NCI-H748 treated with DMSO at 0.1 percent for 48 hours (cell line): ENCODE data around the gene CLIC4.
"Not testable (repeated sequence)": the region's sequence is repeated elsewhere in the genome, so short reads cannot be mapped to it uniquely, and the experiment has no call there.

ENCODE experiments used
- DNase-seq: peaks from one replicate; lab custom pipeline; 2025; lab: John Stamatoyannopoulos, UW

Gene CLIC4

DNA sequence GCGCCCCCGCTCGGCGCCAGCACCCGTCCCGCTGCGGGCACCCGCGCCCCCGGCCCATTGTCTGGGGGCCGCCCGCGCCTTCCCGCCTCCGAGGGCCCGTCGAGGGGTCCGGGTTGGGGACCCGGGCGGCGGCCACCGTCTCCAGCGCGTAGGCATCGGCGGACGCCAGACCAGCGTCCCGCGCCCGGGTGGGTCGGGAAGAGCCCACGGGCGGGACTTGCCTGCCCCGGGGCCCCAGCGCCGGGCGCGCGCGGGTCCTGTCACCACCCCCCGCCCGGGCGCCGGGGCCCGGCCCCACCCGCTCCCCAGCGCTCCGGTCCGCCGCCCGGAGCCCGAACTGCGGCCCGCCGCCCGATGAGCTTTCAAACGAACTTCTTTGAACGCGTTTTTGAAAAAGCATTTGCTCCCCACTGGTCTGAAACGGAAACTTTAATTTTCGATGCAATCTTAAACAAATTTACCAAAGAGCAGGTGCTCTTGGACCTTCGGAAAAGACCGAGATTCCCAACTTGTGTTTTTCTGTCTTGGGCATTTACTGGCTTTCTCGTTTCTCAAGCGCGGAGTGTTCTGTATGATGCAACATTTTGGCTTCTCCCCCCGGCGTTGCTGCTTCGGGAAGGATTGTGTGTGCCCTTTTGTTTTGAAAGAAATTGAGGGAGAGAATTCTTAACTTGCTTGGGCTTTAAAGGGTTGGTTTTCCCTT is 615 bp downstream of the CLIC4 start:
- peak; percentile 6 for DNase-seq

DNA sequence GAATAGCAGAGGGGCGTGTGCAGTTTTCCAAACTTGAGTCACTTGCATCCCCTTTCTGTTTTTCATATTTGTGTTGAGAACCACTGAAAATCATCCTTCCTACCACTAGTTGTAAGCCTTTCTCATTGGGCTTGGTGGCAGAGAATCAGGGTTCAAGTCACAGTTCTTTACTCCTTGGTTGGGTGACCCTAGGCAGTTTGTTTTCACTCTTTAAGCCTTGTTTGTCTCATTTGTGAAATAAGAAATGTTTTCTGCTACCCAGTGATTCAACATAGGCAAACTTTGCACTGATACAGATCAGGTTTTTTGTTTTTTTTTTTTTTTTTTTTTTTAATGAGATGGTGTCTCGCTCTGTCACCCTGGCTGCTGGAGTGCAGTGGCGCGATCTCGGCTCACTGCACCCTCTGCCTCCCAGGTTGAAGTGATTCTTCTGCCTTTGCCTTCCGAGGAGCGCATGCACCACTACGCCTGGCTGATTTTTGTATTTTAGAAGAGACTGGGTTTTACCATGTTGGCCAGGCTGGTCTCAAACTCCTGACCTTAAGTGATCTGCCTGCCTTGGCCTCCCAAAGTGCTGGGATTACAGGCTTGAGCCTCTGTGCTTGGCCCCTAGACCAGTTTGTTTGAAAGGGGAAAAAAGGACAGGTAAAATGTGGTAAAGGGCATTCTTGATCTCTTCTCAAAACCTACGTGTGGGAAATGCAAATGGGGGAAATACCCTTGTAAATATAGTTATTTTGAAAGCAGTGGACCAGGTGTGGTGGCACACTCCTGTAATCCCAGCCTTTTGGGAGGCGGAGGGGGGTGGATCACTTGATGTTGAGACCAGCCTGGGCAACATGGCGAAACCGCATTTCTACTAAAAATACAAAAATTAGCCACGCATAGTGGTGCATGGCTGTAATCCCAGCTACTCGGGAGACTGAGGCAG is 3.2 kb downstream of the CLIC4 start:
- no peak for DNase-seq

DNA sequence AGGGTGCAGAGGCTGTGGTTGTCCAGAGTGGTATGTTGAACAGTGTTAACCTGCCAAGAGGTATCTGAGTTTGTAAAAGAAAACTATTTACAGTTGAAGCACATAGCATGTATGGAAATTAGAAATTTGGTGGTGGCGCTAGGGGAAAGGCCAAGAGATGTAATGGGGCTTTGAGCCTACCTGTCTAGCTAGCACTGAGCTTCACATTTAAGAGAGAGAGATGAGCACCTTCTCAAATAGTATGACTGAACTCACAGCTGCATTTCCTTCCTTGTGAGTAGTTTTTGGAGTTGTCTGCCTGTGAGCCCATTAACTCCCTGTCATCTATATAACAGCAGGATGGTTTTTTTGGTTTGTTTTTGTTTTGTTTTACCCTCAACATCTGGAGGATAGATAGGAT is 4.0 kb downstream of the CLIC4 start:
- DNase-seq, result no peak

DNA sequence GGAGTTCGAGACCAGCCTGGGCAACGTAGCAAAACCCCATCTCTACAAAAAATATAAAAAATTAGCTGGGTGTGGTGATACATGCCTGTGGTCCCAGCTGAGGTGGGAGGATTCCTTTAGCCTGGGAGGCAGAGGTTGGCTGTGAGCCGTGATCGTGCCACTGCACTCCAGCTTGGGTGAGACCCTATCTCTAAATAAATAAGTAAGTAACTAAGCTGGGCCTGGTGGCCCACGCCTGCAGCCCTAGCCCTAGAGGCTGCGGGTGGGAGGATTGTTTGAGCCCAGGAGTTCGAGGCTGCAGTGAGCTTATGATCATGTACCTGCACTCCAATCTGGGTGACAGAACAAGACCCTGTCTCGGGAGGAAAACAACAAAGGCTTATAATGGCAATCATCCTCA is 4.6 kb downstream of the CLIC4 start:
- no peak for DNase-seq

DNA sequence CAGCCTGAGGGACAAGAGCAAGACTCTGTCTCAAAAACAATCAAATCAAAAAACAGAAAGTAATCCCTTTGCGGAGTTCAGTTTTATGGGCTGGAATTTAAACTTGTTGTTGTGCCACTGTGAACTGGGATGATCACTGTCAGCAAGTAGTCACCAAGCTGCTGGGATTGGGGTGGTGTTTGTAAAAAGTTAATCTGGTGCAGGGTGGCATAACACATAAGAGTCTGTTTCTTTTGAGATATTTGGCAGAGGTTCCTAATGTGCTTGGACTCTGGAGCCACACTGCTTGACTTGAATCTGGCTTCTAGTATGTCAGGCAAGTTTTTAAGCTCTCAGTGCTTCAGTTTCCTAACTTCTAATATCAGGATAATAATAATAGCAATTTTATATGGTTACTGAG is 6.6 kb downstream of the CLIC4 start:
- no peak for DNase-seq

DNA sequence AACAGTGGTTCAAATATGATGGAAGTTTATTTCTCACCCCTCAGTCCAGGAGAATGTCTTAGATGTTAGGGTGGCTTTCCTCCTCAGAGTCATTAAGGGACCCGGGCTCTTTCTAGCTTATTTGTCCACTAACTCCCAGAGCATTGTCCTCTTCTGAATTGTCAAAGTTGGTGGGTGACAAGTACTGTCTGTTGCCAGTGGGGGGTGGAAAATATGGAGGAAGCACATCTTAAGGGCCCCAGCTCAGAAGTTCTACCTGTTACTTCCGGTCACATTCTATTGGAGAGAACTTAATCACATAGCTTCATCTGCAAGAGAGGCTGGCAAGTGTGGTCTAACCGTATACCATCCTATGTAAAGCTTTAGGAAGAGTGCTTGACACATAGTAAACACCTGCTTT is 7.1 kb downstream of the CLIC4 start:
- DNase-seq, result no peak

DNA sequence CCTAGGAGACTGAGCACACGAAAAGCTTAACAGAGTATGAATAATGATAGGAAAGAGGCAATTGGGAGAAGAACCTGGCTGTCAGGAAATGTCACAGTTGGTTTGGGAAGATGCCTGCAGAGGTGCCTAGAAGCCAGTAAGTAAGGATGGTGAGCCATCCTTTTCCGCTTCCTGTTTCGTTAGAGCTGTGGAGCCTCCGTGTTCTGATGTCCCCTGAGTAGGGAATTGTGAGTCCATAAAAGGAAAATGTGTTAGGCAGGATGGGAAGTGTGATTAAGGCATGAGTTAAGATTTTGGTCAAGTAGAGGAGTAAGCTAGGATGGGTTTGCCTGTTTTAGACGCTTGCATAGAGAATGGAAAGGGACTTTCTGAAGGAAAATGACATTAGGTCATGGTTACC is 9.0 kb downstream of the CLIC4 start:
- no peak for DNase-seq

DNA sequence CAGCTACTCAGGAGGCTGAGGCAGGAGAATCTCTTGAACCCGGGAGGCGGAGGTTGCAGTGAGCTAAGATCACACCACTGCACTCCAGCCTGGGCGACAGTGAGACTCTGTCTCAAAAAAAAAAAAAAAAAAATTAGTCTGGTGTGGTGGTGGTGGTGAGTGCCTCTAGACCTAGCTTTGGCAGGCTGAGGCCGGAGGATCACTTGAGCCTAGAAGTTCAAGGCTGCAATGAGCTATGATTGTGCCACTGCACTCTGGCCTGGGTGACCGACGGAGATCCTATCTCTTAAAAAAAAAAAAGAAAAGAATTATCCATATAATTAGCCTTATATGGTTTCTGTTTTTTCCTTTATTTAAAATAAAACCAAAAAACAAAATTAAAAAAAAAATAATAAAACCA is 10.1 kb downstream of the CLIC4 start:
- DNase-seq, result not testable (repeated sequence)

DNA sequence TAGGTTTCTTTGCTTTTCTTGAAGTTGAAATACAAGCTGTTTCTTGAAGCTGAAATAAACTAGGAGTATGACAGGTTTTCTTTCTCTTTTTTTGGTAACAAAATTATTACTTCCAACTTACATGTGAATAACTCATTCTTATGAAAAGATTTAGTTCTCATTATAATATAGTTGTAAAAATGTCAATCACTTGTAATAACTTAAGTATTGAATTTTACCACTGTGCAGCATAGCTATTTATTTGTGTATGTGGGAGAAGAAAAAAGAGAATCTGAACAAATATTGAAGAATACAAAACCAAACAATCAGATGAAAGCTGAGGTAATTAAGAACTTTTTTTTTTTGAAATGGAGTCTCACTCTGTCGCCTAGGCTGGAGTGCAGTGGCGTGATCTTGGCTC is 11.1 kb downstream of the CLIC4 start:
- no peak for DNase-seq

DNA sequence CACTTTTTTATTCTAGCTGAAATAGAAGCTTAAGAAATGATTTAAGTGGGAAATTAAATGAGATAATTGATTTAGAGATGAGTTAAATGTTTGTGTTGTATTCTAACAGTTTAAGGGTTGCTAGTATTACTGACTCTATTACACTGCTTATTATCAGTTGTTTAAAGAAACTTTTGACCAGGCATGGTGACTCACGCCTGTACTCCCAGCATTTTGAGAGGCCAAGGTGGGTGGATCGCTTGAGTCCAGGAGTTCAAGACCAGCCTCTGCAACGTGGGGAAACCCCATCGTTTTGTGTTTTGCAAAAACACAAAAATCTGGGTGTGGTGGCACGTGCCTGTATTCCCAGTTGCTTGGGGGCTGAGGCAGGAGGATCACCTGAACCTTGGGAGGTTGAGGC is 14.2 kb downstream of the CLIC4 start:
- DNase-seq, result no peak

DNA sequence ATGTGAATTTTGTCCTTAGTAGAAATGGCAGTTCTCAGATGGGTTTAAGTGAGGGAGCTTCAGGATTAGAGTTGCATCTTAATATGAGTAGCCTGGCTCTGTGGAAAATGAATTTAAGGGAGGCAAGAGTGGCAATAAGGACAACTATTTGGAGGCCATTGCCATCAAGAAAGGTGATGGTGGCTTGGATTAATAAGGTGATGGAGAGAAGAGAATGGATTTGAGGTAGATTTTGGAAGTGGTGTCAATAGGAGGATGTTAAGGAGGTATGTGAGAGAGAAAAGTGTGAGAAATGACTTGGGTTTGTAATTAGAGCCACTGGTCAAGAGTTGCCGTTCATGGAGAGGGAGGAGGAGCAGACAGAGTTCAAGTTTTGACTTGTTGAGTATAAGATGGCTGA is 16.3 kb downstream of the CLIC4 start:
- no peak for DNase-seq

DNA sequence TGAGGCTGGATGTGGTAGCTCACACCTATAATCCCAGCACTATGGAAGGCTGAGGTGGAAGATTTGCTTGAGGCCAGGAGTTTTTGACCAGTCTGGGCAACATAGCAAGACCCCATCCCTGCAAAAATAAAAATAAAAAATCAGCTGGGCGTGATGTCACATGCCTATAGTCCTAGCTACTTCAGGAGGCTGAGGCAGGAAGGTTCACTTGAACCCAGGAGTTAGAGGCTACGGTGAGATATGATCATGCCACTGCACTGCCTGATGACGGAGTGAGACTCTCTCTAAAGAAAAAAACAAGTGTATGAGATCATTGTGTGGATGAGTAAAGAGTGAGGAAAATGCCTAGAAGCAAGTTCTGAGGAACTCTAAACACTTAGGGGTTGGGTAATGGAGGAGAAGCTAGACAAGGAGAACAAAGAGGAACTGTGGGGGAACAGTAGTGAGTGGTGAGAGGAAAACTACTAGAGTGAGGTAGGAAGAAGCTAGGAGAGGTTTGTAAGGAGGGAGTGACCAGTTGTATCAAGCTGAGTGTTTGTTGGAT is 17.0 kb downstream of the CLIC4 start:
- no peak for DNase-seq

DNA sequence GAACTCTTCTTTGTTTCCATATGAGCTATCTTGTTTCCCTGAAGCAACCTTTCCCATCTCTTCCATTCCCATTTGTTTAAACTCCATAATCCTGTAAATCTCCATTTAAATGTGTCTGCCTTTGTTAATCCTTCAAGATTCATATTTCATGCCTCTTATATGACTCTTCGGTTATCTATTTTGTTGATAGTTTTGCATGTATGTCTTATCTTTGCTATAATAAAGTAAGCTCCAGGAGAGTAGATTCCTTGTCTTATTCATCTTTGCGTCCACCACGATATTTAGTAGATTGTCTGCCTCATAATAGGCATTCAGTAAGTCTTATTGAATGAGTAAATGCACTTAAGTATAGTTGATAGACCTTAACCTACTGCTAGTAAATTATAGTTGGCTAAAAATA is 18.4 kb downstream of the CLIC4 start:
- DNase-seq, result no peak

DNA sequence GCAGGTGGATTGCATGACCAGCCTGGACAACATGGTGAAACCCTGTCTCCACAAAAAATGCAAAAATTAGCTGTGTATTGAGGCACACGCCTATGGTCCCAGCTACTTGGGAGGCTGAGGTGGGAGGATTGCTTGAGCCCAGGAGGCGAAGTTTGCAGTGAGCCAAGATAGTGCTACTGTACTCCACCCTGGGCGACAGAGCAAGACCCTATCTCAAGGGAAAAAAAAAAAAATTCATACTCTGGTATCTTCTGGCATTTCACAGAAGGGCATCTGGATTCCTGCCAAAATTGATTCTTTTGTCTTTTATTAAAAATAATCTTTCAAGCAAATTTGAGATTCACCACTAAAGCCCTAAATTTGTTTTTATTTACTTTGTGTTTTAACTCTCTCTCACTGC is 19.2 kb downstream of the CLIC4 start:
- DNase-seq, result no peak

DNA sequence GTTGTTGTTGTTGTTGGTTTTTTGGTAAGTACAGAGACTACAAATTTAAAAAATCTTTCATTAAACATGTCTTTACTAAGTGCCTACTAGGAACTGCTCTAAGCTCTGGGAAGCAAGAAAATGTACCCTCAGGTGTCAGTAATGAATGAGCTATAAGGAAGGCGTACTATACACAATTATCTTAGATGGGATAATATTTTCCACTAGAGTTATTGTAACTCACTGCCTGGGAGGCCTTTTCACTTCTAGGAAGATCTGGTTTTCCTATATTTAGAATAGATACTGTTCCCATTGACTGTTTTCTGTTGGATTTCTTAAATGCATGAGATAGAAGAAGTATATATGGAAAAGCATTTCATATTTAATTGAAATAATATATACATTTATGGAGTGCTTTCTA is 19.6 kb downstream of the CLIC4 start:
- DNase-seq, result no peak

DNA sequence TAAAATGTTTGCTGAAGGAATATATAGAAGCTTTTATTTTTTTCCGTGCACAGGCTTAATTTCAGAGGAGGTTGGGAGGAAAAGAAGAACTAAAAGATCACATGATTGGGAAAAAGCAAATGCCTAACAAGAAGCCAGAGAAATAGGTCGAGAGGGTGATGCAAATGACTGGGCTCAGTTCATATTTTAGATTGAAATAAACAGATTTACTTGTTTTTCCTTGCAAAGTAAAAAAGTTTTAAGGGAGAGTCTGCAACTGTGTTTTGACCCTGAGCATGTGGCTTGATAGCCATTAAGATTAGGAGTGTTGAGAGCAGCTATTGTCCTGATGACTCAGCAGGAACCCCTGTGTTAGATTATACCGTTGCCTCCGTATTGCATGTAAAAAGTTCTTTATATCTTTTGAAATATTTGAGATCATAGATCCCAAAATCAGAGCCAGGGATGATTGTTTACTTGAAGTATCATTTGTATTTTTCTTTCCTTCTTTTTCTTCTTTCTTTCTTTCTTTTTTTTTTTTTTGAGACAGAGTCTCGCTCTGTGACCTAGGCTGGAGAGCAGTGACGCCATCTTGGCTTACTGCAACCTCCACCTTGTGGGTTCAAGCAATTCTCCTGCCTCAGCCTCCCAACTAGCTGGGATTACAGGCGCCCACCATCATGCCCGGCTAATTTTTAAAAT is 20.2 kb downstream of the CLIC4 start:
- DNase-seq, result no peak

DNA sequence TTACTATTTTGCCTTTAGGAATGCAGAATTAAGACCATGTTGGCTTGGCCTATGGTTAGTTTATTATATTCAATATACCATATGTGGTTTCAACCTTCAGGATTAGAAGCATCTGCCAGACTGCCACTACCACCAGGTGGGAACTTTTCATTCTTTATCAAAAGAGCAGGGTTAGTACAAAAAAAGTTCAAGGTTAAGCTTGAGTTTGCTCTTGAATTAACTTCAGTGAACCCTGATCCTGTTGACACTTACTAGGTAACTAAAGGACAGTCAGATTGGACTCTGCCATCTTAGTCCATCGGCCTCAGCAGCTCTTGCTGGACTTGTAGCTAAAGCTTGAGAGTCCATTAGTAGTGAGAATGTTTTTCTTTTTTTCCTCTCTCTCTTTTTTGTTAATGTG is 22.1 kb downstream of the CLIC4 start:
- no peak for DNase-seq

DNA sequence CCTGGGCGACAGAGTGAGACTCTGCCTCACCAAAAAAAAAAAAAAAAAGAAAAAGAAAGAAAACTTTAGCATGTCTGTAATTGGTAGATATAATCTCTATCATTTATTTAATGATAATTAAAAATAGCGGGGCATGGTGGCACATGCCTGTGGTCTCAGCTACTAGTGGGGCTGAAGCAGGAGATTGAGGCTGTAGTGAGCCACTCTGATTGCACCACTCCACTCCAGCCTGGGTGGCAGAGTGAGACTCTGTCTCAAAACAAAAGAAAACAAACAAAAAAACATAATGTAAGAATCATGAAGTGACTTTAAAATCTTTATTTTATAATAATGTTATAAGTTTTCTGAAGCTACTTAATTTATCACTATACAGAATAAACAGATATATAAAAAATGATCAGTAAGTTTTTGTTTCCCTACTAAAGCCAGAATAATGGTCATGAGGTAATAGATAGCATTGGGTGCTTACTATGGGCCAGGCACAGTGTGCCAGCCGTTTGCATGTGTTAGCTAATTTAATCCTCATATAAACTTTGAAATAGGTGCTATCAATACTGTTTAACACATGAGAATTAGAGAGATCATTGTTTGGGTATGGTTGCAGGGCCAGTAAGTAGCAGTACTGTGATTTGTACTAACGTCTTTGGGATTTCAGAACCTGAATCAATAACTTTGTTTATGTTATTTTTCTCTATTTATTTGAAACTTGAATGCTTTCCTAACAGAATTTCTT is 23.8 kb downstream of the CLIC4 start:
- no peak for DNase-seq

DNA sequence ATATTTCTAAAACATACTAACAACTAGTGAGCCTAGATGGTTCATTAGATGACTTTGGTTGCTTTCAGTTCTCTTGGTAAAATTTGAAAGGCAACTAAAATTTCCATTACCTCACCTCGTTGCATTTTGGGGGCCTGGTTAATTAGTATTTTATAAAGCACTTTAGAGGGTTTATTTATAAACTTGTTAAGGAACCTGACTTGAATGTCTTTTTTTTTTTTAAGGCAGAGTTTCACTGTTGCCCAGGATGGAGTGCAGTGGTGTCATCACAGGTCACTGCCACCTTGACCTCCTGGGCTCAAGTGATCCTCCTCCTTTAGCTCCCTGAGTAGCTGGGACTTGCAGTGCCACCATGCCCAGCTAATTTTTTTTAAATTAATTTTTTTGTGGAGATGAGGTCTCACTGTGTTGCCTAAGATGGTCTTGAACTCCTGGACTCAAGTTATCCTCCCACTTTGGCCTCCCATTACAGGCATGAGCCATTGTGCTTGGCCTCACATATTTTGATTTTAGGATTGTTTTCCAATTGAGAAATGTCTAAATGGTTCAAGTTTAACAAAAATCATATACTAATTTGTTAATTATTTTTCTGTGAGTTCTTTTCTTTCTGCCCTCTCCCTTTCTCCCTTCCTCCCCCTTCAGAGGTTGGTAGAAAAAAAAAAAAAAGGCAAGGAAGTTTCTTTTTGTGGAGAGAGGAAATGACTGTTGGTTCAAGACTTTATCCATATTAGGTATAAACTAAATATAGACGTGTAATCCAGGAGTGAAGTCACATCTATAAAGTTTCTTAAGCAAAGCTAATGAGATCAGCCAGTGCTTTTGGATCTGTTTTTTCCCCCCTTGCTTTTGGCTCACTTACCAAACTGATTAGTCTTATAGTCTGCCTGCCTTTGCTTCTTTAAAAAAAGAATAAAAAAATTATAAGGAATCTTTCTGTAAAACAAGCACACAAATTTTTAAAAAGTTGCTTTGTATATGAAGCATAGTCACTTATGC is 24.7 kb downstream of the CLIC4 start:
- no peak for DNase-seq

DNA sequence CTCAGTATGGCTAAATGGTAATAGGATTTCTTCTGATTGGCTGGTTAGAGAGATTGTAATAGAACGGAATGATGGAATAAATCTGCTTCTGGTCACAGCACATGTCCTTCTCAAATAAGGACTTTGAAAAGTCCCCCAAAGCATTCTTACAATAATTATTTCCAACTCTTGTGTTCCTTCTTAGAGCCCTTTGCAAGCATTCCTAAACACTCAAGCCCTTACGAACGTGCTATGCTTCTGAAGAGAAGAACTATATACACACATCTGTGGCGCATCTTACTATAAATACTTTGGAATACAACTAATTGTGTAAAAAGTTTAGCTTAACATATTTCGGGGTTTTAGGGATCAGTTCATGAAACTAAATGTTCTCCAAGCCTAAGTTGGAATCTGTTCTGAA is 25.6 kb downstream of the CLIC4 start:
- DNase-seq, result no peak

DNA sequence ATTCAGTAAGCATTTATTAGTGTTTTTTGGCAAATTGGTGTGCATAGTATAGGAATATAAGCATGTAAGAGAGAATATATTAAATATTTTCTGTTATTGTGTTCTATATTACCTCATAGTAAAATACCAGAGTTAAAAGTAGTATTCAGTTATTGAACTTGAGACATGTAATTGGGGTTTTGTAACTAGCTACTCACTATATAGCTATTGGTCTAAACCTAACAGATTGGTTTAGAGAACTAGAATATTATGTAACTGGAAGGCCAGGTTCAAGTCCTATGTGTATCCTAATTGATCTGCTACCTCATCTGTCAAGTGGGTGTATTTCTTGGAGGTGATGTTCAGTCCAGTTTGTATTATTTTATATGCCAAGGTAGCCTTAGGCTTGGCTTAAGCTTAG is 26.3 kb downstream of the CLIC4 start:
- no peak for DNase-seq
